Stimulated activated CD4-positive, alpha-beta T cell treated with anti-CD3 and anti-CD28 coated beads, Interleukin-4, amount 100 ng/mL, for 4 hours (primary cell): ENCODE measurements around the gene CXCL3.

Source experiments
- DNase-seq, 2 experiments: peaks; one replicate each; pipeline ENCODE4 v3.0.0-alpha.2; 2020

Gene CXCL3

GRCh38 chr4:74012130-74012529, 26.4 kb downstream of the CXCL3 start:
- no peak for DNase-seq

- no peak for DNase-seq
Observed at GRCh38 chr4:74009307-74009706, 29.2 kb downstream of the CXCL3 start.

GRCh38 chr4:74006009-74006476, 32.4 kb downstream of the CXCL3 start:
- DNase-seq, result no peak

GRCh38 chr4:74005528-74005927, 33.0 kb downstream of the CXCL3 start:
- no peak for DNase-seq

GRCh38 chr4:74004668-74005067, 33.8 kb downstream of the CXCL3 start:
- no peak for DNase-seq

GRCh38 chr4:74000301-74000700, 38.2 kb downstream of the CXCL3 start:
- no peak for DNase-seq

GRCh38 chr4:73998040-73999011, 40.2 kb downstream of the CXCL3 start, which contains the start of gene CXCL5:
TSS of gene CXCL5 (minus strand) at chr4:73998677. CDS start at chr4:73998581, 96 bp downstream.
- no peak for DNase-seq

- no peak for DNase-seq
Observed at GRCh38 chr4:73992050-73992449, 46.4 kb downstream of the CXCL3 start.

- no peak for DNase-seq
Observed at GRCh38 chr4:73991742-73992000, 46.8 kb downstream of the CXCL3 start.

GRCh38 chr4:73990988-73991741, 47.3 kb downstream of the CXCL3 start:
- no peak for DNase-seq

GRCh38 chr4:73989928-73990327, 48.6 kb downstream of the CXCL3 start:
- no peak for DNase-seq

- DNase-seq, result no peak
Observed at GRCh38 chr4:73989031-73989430, 49.5 kb downstream of the CXCL3 start.

- no peak for DNase-seq
Observed at GRCh38 chr4:73988061-73988460, 50.4 kb downstream of the CXCL3 start, which contains the start of gene PPBP. TSS of gene PPBP (minus strand) at chr4:73988190. CDS start at chr4:73988103, 87 bp downstream.
